Right renal cortex interstitium (tissue), 3 donors: ENCODE results near the gene TPST1. TPM values are rescaled to one million over a fixed set of nuclear protein-coding genes. Genes with fewer than 3 reads are reported as not detected.
A peak's percentile ranks its signal among the peaks of the same experiment; 100 is the strongest.
"Not testable (repeated sequence)": the region's sequence is repeated elsewhere in the genome, so short reads cannot be mapped to it uniquely, and the experiment has no call there.

Experiments
- DNase-seq, 3 donors: peaks; one replicate each; pipeline ENCODE4 v3.0.0-alpha.2; 2013; ENCODE audit warnings: low read depth in 3 of 3, low spot score in 2 of 3
- polyA plus RNA-seq, 3 donors: library from polyadenylated mRNA; unstranded; fragments of 120-200 nt; gene quantifications; one replicate each; pipeline ENCODE4 v1.2.1, GENCODE V29; 2013; ENCODE audit not compliant: insufficient read length in 3 of 3

The TPST1 gene
- polyA plus RNA-seq, 3 donors, result 44.0 to 51.3 (median 50.4) TPM

- not testable (repeated sequence) for DNase-seq
Measured at GRCh38 chr7:66324985-66325384, 119.9 kb downstream of the TPST1 start.

GRCh38 chr7:66326501-66327215 is 121.5 kb downstream of the TPST1 start:
- no peak for DNase-seq

DNA sequence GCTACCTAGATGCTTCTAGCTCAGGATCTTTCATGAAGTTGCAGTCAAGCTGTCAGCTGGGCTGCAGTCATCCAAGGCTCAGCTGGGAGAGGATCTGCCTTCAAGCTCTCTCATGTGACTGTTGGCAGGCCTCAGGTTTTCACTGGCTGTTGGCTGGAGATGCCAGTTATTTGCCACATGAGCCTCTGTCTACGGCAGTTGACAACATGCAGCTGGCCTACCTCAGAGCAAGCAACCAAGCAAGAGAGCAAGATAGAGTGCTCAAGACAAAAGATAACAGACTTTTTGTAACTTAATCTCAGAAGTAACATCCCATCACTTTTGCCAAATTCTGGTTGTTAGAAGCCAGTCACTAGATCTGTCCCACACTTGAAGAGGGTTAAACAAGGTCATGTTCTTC is 125.8 kb downstream of the TPST1 start:
- DNase-seq, result peak in 1 of 3 donors; percentile 71

- DNase-seq, result no peak
Measured at GRCh38 chr7:66331883-66332282, 126.7 kb downstream of the TPST1 start.

DNA sequence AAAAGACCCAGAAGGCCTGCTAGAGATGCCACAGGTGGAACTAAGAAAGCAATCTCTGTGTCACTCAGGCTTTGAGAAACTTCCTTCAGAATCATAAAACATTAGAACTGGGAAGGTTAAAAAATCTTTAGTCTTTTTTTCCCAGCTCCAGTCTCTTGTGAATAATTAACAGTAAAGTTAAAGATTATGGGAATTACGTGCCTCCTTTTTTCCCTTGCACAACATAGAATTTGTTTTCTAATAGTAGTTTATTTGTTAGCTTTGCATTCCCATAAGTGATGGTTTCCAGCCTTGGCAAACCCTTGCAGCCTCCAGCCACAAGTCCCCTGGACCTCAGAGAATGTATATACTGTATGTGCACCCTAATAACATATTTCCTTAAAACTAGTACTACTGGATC is 128.3 kb downstream of the TPST1 start:
- no peak for DNase-seq

- DNase-seq, result no peak
Measured at GRCh38 chr7:66335318-66335717, 130.2 kb downstream of the TPST1 start.

DNA sequence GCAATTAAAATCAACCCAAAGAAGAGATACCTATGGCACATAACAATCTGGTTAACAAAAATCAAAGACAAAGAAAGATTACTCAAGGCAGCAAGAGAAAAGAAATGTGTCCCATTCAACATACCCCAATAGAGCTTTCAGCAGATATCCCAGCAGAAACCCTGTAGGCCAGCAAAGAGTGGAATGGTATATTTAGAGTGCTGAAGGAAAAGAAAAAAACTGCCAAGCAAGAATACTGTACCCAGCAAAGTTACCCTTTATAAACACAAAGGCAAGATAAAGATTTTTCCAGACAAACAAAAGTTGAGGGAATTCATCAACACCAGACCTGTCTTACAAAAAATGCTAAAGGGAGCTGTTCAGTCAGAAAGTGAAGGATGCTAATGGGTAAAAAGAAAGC is 131.6 kb downstream of the TPST1 start:
- no peak for DNase-seq

GRCh38 chr7:66339141-66339540 is 134.0 kb downstream of the TPST1 start:
- no peak for DNase-seq

DNA sequence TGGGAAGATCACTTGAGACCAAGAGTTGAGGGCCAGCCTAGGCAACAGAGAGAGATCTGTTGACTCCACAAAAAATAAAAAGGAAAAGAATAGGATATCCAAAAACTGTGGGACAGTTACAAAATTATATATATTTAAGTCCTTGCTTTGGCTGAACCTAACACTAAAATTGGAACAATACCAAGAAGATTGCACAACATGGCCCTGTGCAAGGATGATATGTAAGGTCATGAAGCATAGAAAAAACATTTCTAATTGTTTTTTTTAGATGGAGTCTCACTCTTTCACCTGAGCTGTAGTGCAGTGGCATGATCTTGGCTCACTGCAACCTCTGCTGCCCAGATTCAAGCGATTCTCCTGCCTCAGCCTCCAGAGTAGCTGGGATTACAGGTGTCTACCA is 139.0 kb downstream of the TPST1 start:
- DNase-seq, result no peak

GRCh38 chr7:66348531-66348930 is 143.4 kb downstream of the TPST1 start:
- no peak for DNase-seq

DNA sequence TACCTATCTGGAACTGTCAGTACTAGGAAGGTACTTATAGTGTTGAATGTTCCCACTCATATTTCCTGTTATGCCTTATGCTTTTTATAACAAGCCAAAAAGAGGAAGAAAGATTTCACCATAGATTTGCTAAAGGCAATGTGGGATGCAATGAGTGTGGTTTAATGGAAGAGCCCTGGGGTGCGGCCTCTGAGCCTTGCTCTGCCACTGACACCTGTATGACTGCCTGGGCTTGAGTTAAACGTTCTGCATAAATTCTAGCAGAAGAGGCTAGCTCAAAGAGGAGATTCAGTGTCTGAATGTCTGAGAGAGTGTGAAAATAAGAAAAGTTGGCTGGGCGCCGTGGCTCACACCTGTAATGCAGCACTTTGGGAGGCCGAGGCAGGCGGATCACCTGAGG is 143.8 kb downstream of the TPST1 start:
- no peak for DNase-seq

DNA sequence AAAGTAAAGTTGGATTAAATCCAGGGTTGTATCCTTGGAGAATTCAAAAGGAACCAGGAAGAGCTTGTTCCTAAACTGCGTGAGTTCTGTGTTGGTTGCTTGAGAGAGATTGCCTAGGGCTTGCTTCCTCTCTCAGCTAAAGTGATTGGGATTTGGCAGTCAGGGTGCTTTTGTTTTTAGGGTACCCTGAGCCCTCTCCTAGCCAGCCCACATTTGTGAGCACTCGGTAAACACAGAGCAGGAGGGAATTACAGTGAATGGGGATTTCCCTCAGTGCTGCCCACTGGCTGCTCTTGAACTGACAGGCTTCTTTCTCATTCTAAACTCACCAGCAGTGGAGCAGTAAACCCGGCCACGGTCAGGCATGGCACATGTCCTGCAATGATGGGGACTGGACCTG is 146.9 kb downstream of the TPST1 start:
- DNase-seq, result no peak

GRCh38 chr7:66353547-66353946 is 148.4 kb downstream of the TPST1 start:
- no peak for DNase-seq

DNA sequence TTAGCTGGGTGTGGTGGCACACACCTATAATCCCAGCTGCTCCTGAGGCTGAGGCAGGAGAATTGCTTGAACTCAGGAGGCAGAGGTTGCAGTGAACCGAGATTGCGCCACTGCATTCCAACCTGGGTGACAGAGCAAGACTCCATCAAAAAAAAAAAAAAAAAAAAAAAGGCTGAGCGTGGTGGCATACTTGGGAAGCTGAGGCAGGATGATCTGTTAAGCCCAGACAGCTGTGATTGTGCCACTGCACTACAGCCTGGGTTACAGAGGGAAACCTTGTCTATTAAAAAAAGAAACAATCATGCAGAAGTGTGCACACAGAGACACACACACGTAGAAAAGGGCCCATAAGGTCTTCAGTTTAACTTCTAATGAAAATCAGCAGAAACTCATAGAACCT is 150.6 kb downstream of the TPST1 start:
- no peak for DNase-seq

GRCh38 chr7:66356277-66356721 is 151.2 kb downstream of the TPST1 start:
- DNase-seq, result no peak

DNA sequence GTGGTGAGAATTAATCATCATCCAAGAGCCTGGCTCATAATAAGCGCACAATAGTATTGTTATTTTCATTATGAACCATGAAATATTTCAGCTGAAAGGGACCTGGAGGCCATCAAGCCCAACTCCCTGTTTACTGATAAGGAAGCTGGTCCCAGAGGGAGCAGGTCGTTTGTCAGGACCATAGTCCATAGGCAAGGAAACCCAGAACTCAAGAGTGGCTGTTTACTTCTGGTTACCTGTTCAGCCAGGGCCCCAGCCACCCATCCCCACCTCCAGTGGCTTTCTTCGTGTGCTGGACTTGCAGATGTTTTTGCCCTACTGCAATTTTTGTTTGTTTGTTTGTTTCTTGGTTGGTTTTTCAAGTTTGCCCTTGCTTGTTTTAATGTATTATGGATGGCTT is 152.0 kb downstream of the TPST1 start:
- no peak for DNase-seq

- DNase-seq, result no peak
Measured at GRCh38 chr7:66359656-66360211, 154.6 kb downstream of the TPST1 start.

- no peak for DNase-seq
Measured at GRCh38 chr7:66362136-66362535, 157.0 kb downstream of the TPST1 start.

- no peak for DNase-seq
Measured at GRCh38 chr7:66363635-66364034, 158.5 kb downstream of the TPST1 start.

GRCh38 chr7:66365031-66365430 is 159.9 kb downstream of the TPST1 start:
- not testable (repeated sequence) for DNase-seq

- no peak for DNase-seq
Measured at GRCh38 chr7:66371096-66371824, 166.1 kb downstream of the TPST1 start.
